Loucy (cell line): Measurements from ENCODE around the gene SH3BP4.

Experiments
- H2AFZ ChIP-seq: fragments of 200-600 bp; sonication (generic); 2 replicates; pipeline ENCODE4 v1.6.0; 2016; ENCODE audit warnings: antibody characterized with exemption, mild to moderate bottlenecking, low read length, moderate library complexity
- H3F3A ChIP-seq: fragments of 200-600 bp; 2 replicates; pipeline ENCODE4 v1.6.0; 2016; ENCODE audit warnings: antibody characterized with exemption, low read depth, mild to moderate bottlenecking
- H3K27me3 ChIP-seq: fragments of 200-600 bp; sonication (generic); 2 replicates; pipeline ENCODE4 v1.6.1; 2014; ENCODE audit warnings: low read length, mild to moderate bottlenecking; ENCODE audit not compliant: insufficient read depth, poor library complexity, severe bottlenecking
- H3K36me3 ChIP-seq: fragments of 200-600 bp; sonication (generic); 2 replicates; pipeline ENCODE4 v1.6.1; 2016; ENCODE audit warnings: low read length; ENCODE audit not compliant: insufficient read depth
- H3K4me1 ChIP-seq: fragments of 200-600 bp; sonication (generic); 2 replicates; pipeline ENCODE4 v1.5.1; 2014; ENCODE audit warnings: low read length, mild to moderate bottlenecking; ENCODE audit not compliant: insufficient read depth, poor library complexity, severe bottlenecking
- H3K4me2 ChIP-seq: fragments of 200-600 bp; sonication (generic); 2 replicates; pipeline ENCODE4 v1.6.0; 2014; ENCODE audit warnings: antibody characterized with exemption, low read length, low read depth, mild to moderate bottlenecking; ENCODE audit not compliant: poor library complexity, severe bottlenecking
- H3K4me3 ChIP-seq: fragments of 200-600 bp; sonication (generic); 2 replicates; pipeline ENCODE4 v1.5.1; 2014; ENCODE audit warnings: low read length, mild to moderate bottlenecking, mixed read lengths; ENCODE audit not compliant: poor library complexity, severe bottlenecking
- H3K79me2 ChIP-seq: fragments of 200-600 bp; sonication (generic); 2 replicates; pipeline ENCODE4 v1.6.1; 2014; ENCODE audit warnings: low read length; ENCODE audit not compliant: insufficient read depth
- H3K9ac ChIP-seq: fragments of 200-600 bp; sonication (generic); 2 replicates; pipeline ENCODE4 v1.6.0; 2014; ENCODE audit warnings: mild to moderate bottlenecking, low read depth, low read length, moderate library complexity; ENCODE audit not compliant: poor library complexity, severe bottlenecking
- H3K9me2 ChIP-seq: fragments of 200-600 bp; sonication (generic); replicated peaks from 2 replicates; pipeline ENCODE4 v1.6.1; 2016; ENCODE audit warnings: low read depth, low read length, mixed read lengths
- H3K9me3 ChIP-seq: fragments of 200-600 bp; sonication (generic); 2 replicates; pipeline ENCODE4 v1.6.1; 2014; ENCODE audit warnings: mild to moderate bottlenecking, antibody characterized with exemption, low read length, low read depth; ENCODE audit not compliant: insufficient read depth
- H4K20me1 ChIP-seq: fragments of 200-600 bp; sonication (generic); 2 replicates; pipeline ENCODE4 v1.6.0; 2014; ENCODE audit warnings: antibody characterized with exemption, low read length, mild to moderate bottlenecking; ENCODE audit not compliant: insufficient read depth, poor library complexity, severe bottlenecking
- CTCF ChIP-seq: fragments of 200-600 bp; sonication (generic); conservative IDR thresholded peaks from 2 replicates; pipeline ENCODE4 v1.5.1; 2014; ENCODE audit warnings: mild to moderate bottlenecking, antibody characterized with exemption, low read length
- EZH2phosphoT487 ChIP-seq: fragments of 200-600 bp; IDR thresholded peaks from 2 replicates; pipeline ENCODE4 v1.6.1; 2018; ENCODE audit warnings: antibody characterized with exemption, mild to moderate bottlenecking, moderate library complexity, borderline replicate concordance

The SH3BP4 gene

GRCh38 chr2:235098269-235098668, 146.5 kb downstream of the SH3BP4 start:
- H3K4me2 ChIP-seq = no peak overlapping the region
- H4K20me1 ChIP-seq = no peaks in the 10 kb centered on the region
- no peaks in the 10 kb centered on the region for H3F3A ChIP-seq
- H2AFZ ChIP-seq = no peak overlapping the region
- no peaks in the 10 kb centered on the region for H3K36me3 ChIP-seq
- no peaks in the 10 kb centered on the region for H3K9me3 ChIP-seq
- TF ChIP-seq EZH2phosphoT487 = no peak
- no peak for TF ChIP-seq CTCF
- no peaks in the 10 kb centered on the region for H3K9me2 ChIP-seq
- H3K4me3 ChIP-seq = no peak overlapping the region
- no peak overlapping the region for H3K9ac ChIP-seq
- H3K4me1 ChIP-seq = no peaks in the 10 kb centered on the region
- H3K27me3 ChIP-seq = no peaks in the 10 kb centered on the region
- no peaks in the 10 kb centered on the region for H3K79me2 ChIP-seq

- no peaks in the 10 kb centered on the region for H3K36me3 ChIP-seq
- no peaks in the 10 kb centered on the region for H3K79me2 ChIP-seq
- H4K20me1 ChIP-seq = no peaks in the 10 kb centered on the region
- H3K4me3 ChIP-seq = no peak overlapping the region
- no peaks in the 10 kb centered on the region for H3F3A ChIP-seq
- H3K27me3 ChIP-seq = no peaks in the 10 kb centered on the region
- no peak overlapping the region for H3K9ac ChIP-seq
- no peak overlapping the region for H2AFZ ChIP-seq
- no peaks in the 10 kb centered on the region for H3K4me1 ChIP-seq
- no peak overlapping the region for H3K4me2 ChIP-seq
- H3K9me3 ChIP-seq = no peaks in the 10 kb centered on the region
- TF ChIP-seq EZH2phosphoT487 (no peak), CTCF (no peak)
- no peaks in the 10 kb centered on the region for H3K9me2 ChIP-seq
Measured at GRCh38 chr2:235098736-235099494, 147.1 kb downstream of the SH3BP4 start.

GRCh38 chr2:235102896-235103295, 151.1 kb downstream of the SH3BP4 start:
- Histone ChIP-seq H3K4me2 (no peak overlapping the region), H3K4me1 (no peaks in the 10 kb centered on the region), H3K36me3 (no peaks in the 10 kb centered on the region), H4K20me1 (no peaks in the 10 kb centered on the region), H3K9me3 (no peaks in the 10 kb centered on the region), H3K27me3 (no peaks in the 10 kb centered on the region), H2AFZ (no peak overlapping the region), H3K9me2 (no peaks in the 10 kb centered on the region), H3K4me3 (no peak overlapping the region), H3K9ac (no peak overlapping the region), H3K79me2 (no peaks in the 10 kb centered on the region), H3F3A (no peaks in the 10 kb centered on the region)
- TF ChIP-seq CTCF = no peak
- TF ChIP-seq EZH2phosphoT487 = no peak
